ENCODE measurements around the gene ADRA2A.

The ADRA2A gene

GRCh38 chr10:111113238-111113960 lies 36.6 kb downstream of the ADRA2A start:
- Mint-ChIP-seq H3K27ac (no peak overlapping the region), H3K27me3 (no peaks in the 10 kb centered on the region), H3K4me3 (no peak overlapping the region), H3K9me3 (ENCODE audit: low read depth) (no peaks in the 10 kb centered on the region), H3K36me3 (no peaks in the 10 kb centered on the region), H3K4me1 (ENCODE audit: low read depth) (peaks cover 11% of the 10 kb centered on the region)

GRCh38 chr10:111113961-111114757 lies 37.3 kb downstream of the ADRA2A start:
- Mint-ChIP-seq H3K27me3 (no peaks in the 10 kb centered on the region), H3K9me3 (ENCODE audit: low read depth) (no peaks in the 10 kb centered on the region), H3K4me1 (ENCODE audit: low read depth) (peaks cover 11% of the 10 kb centered on the region), H3K36me3 (no peaks in the 10 kb centered on the region), H3K4me3 (no peak overlapping the region), H3K27ac (no peak overlapping the region)

- H3K27ac Mint-ChIP-seq: no peak overlapping the region
- no peak overlapping the region for H3K4me3 Mint-ChIP-seq
- H3K9me3 Mint-ChIP-seq (ENCODE audit: low read depth): no peaks in the 10 kb centered on the region
- no peaks in the 10 kb centered on the region for H3K27me3 Mint-ChIP-seq
- no peaks in the 10 kb centered on the region for H3K36me3 Mint-ChIP-seq
- H3K4me1 Mint-ChIP-seq (ENCODE audit: low read depth): peaks cover 11% of the 10 kb centered on the region
Observed at GRCh38 chr10:111114758-111115500, 38.1 kb downstream of the ADRA2A start.

- H3K27me3 Mint-ChIP-seq: no peaks in the 10 kb centered on the region
Observed at GRCh38 chr10:111116211-111116610, 39.4 kb downstream of the ADRA2A start.

GRCh38 chr10:111116762-111117445 lies 40.1 kb downstream of the ADRA2A start:
- Mint-ChIP-seq H3K27me3 (no peaks in the 10 kb centered on the region), H3K4me3 (no peak overlapping the region), H3K27ac (no peak overlapping the region), H3K36me3 (no peaks in the 10 kb centered on the region), H3K9me3 (ENCODE audit: low read depth) (no peaks in the 10 kb centered on the region), H3K4me1 (ENCODE audit: low read depth) (peaks cover 11% of the 10 kb centered on the region)

More at GRCh38 chr10:111116211-111116610, 39.4 kb downstream of the ADRA2A start:
- Mint-ChIP-seq H3K4me1 (ENCODE audit: low read depth) (peaks cover 11% of the 10 kb centered on the region), H3K9me3 (ENCODE audit: low read depth) (no peaks in the 10 kb centered on the region), H3K4me3 (no peak overlapping the region), H3K27ac (no peak overlapping the region), H3K36me3 (no peaks in the 10 kb centered on the region)

- H3K4me3 Mint-ChIP-seq: no peak overlapping the region
- H3K27ac Mint-ChIP-seq: no peak overlapping the region
- H3K36me3 Mint-ChIP-seq: no peaks in the 10 kb centered on the region
- peaks cover 11% of the 10 kb centered on the region for H3K4me1 Mint-ChIP-seq (ENCODE audit: low read depth)
- no peaks in the 10 kb centered on the region for H3K27me3 Mint-ChIP-seq
- H3K9me3 Mint-ChIP-seq (ENCODE audit: low read depth): no peaks in the 10 kb centered on the region
Observed at GRCh38 chr10:111117528-111118277, 40.9 kb downstream of the ADRA2A start.

- Mint-ChIP-seq H3K36me3 (no peaks in the 10 kb centered on the region), H3K27ac (no peak overlapping the region), H3K27me3 (no peaks in the 10 kb centered on the region), H3K4me3 (no peak overlapping the region), H3K4me1 (ENCODE audit: low read depth) (peaks cover 11% of the 10 kb centered on the region), H3K9me3 (ENCODE audit: low read depth) (no peaks in the 10 kb centered on the region)
Observed at GRCh38 chr10:111118758-111119157, 41.9 kb downstream of the ADRA2A start.

GRCh38 chr10:111119637-111120036 lies 42.8 kb downstream of the ADRA2A start:
- H3K9me3 Mint-ChIP-seq (ENCODE audit: low read depth): no peaks in the 10 kb centered on the region
- no peak overlapping the region for H3K27ac Mint-ChIP-seq
- H3K27me3 Mint-ChIP-seq: no peaks in the 10 kb centered on the region
- peaks cover 2% of the 10 kb centered on the region for H3K4me1 Mint-ChIP-seq (ENCODE audit: low read depth)
- no peaks in the 10 kb centered on the region for H3K36me3 Mint-ChIP-seq
- no peak overlapping the region for H3K4me3 Mint-ChIP-seq

GRCh38 chr10:111122127-111122526 lies 45.3 kb downstream of the ADRA2A start:
- Mint-ChIP-seq H3K9me3 (ENCODE audit: low read depth) (no peaks in the 10 kb centered on the region), H3K27me3 (peaks cover 4% of the 10 kb centered on the region), H3K4me3 (no peak overlapping the region)

GRCh38 chr10:111123883-111124282 lies 47.1 kb downstream of the ADRA2A start:
- H3K27me3 Mint-ChIP-seq: peaks cover 6% of the 10 kb centered on the region

More at GRCh38 chr10:111122127-111122526, 45.3 kb downstream of the ADRA2A start:
- Mint-ChIP-seq H3K4me1 (ENCODE audit: low read depth) (no peaks in the 10 kb centered on the region), H3K36me3 (no peaks in the 10 kb centered on the region), H3K27ac (no peak overlapping the region)

GRCh38 chr10:111125102-111125501 lies 48.3 kb downstream of the ADRA2A start:
- Mint-ChIP-seq H3K9me3 (ENCODE audit: low read depth) (no peaks in the 10 kb centered on the region), H3K27me3 (peaks cover 7% of the 10 kb centered on the region), H3K4me3 (no peak overlapping the region), H3K4me1 (ENCODE audit: low read depth) (no peaks in the 10 kb centered on the region), H3K27ac (no peak overlapping the region), H3K36me3 (no peaks in the 10 kb centered on the region)

More at GRCh38 chr10:111123883-111124282, 47.1 kb downstream of the ADRA2A start:
- Mint-ChIP-seq H3K36me3 (no peaks in the 10 kb centered on the region), H3K4me1 (ENCODE audit: low read depth) (no peaks in the 10 kb centered on the region), H3K9me3 (ENCODE audit: low read depth) (no peaks in the 10 kb centered on the region), H3K27ac (no peak overlapping the region), H3K4me3 (no peak overlapping the region)

GRCh38 chr10:111126077-111126476 lies 49.2 kb downstream of the ADRA2A start:
- Mint-ChIP-seq H3K27ac (no peak overlapping the region), H3K9me3 (ENCODE audit: low read depth) (no peaks in the 10 kb centered on the region), H3K4me3 (no peak overlapping the region), H3K4me1 (ENCODE audit: low read depth) (no peaks in the 10 kb centered on the region), H3K36me3 (no peaks in the 10 kb centered on the region), H3K27me3 (peaks cover 7% of the 10 kb centered on the region)

- Mint-ChIP-seq H3K4me3 (no peak overlapping the region), H3K27ac (no peak overlapping the region), H3K4me1 (ENCODE audit: low read depth) (no peaks in the 10 kb centered on the region), H3K27me3 (peaks cover 7% of the 10 kb centered on the region), H3K9me3 (ENCODE audit: low read depth) (no peaks in the 10 kb centered on the region), H3K36me3 (no peaks in the 10 kb centered on the region)
Observed at GRCh38 chr10:111127081-111127848, 50.4 kb downstream of the ADRA2A start.

Measured in activated naive CD8-positive, alpha-beta T cell (primary cell).